Mesodermal cell (in vitro differentiated cells): ENCODE measurements around the gene AOAH.

Experiments
- H3K27ac ChIP-seq: 2 replicates; pipeline ENCODE4 v1.7.0; 2013; ENCODE audit warnings: mild to moderate bottlenecking, low read depth, low read length, moderate library complexity; ENCODE audit not compliant: severe bottlenecking
- H3K36me3 ChIP-seq: 2 replicates; pipeline ENCODE4 v1.7.1; 2013; ENCODE audit warnings: mild to moderate bottlenecking, low read length, moderate library complexity; ENCODE audit not compliant: control insufficient read depth, insufficient read depth
- H3K4me1 ChIP-seq: one replicate; pipeline ENCODE4 v1.7.1; 2013; ENCODE audit warnings: mild to moderate bottlenecking, low read length; ENCODE audit not compliant: insufficient read depth, control insufficient read depth, poor library complexity, severe bottlenecking
- H3K4me3 ChIP-seq: 2 replicates; pipeline ENCODE4 v1.7.0; 2013; ENCODE audit warnings: low read length, control low read depth, mild to moderate bottlenecking; ENCODE audit not compliant: insufficient read depth, poor library complexity, severe bottlenecking; ENCODE audit errors: extremely low read depth
- H3K9me3 ChIP-seq: 2 replicates; pipeline ENCODE4 v1.7.1; 2013; ENCODE audit warnings: mild to moderate bottlenecking, low read length, moderate library complexity; ENCODE audit not compliant: control insufficient read depth
- WGBS, 2 experiments: methylation state at CpG; one replicate each; pipeline ENCODE4 v1.1.5; 2013; ENCODE audit warnings: missing lambda C conversion rate in 2 of 2; ENCODE audit not compliant: insufficient coverage in 2 of 2; 5-methylcytosine and 5-hydroxymethylcytosine counted together

The AOAH gene

GRCh38 chr7:36601601-36602000 is 122.7 kb downstream of the AOAH start:
- no peak overlapping the region for H3K27ac ChIP-seq
- H3K4me3 ChIP-seq, result no peak overlapping the region
- no peaks in the 10 kb centered on the region for H3K36me3 ChIP-seq
- H3K4me1 ChIP-seq, result peaks cover 13% of the 10 kb centered on the region
- no peaks in the 10 kb centered on the region for H3K9me3 ChIP-seq
- WGBS, 2 experiments, result 90 to 100% methylated on average over 1 to 2 of the region's 3 CpGs

GRCh38 chr7:36600869-36601530 is 123.3 kb downstream of the AOAH start:
- peaks cover 13% of the 10 kb centered on the region for H3K4me1 ChIP-seq
- H3K27ac ChIP-seq, result no peak overlapping the region
- no peak overlapping the region for H3K4me3 ChIP-seq
- WGBS, 2 experiments, result 80 to 100% methylated on average over 1 to 3 of the region's 5 CpGs
- H3K36me3 ChIP-seq, result no peaks in the 10 kb centered on the region
- H3K9me3 ChIP-seq, result no peaks in the 10 kb centered on the region

GRCh38 chr7:36600314-36600682 is 124.0 kb downstream of the AOAH start:
- H3K9me3 ChIP-seq, result no peaks in the 10 kb centered on the region
- no peak overlapping the region for H3K4me3 ChIP-seq
- peaks cover 13% of the 10 kb centered on the region for H3K4me1 ChIP-seq
- no peak overlapping the region for H3K27ac ChIP-seq
- no peaks in the 10 kb centered on the region for H3K36me3 ChIP-seq
- WGBS, 2 experiments, result 90 to 92% methylated on average over 3 to 4 of the region's 6 CpGs

GRCh38 chr7:36599645-36600313 is 124.5 kb downstream of the AOAH start:
- Histone ChIP-seq H3K36me3 (no peaks in the 10 kb centered on the region), H3K4me1 (peaks cover 10% of the 10 kb centered on the region), H3K27ac (no peak overlapping the region), H3K4me3 (no peak overlapping the region), H3K9me3 (no peaks in the 10 kb centered on the region)
- WGBS, 2 experiments, result 90 to 91% methylated on average over 7 to 10 of the region's 10 CpGs

- no peaks in the 10 kb centered on the region for H3K36me3 ChIP-seq
- H3K4me1 ChIP-seq, result peaks cover 10% of the 10 kb centered on the region
- no peak overlapping the region for H3K27ac ChIP-seq
- WGBS, 2 experiments, result 77 to 88% methylated on average over 1 to 2 of the region's 3 CpGs
- no peak overlapping the region for H3K4me3 ChIP-seq
- H3K9me3 ChIP-seq, result no peaks in the 10 kb centered on the region
Measured at GRCh38 chr7:36598054-36598674, 126.1 kb downstream of the AOAH start.

- no peaks in the 10 kb centered on the region for H3K36me3 ChIP-seq
- no peak overlapping the region for H3K27ac ChIP-seq
- H3K4me1 ChIP-seq, result peaks cover 10% of the 10 kb centered on the region
- 81 to 100% methylated on average over 2 to 4 of the region's 7 CpGs for WGBS, 2 experiments
- H3K4me3 ChIP-seq, result no peak overlapping the region
- H3K9me3 ChIP-seq, result no peaks in the 10 kb centered on the region
Measured at GRCh38 chr7:36597090-36597773, 127.1 kb downstream of the AOAH start.

- H3K4me3 ChIP-seq, result no peak overlapping the region
- WGBS, 2 experiments, result 74 to 95% methylated on average over 2 of the region's 2 CpGs
- H3K27ac ChIP-seq, result no peak overlapping the region
- no peaks in the 10 kb centered on the region for H3K4me1 ChIP-seq
- H3K36me3 ChIP-seq, result no peaks in the 10 kb centered on the region
- no peaks in the 10 kb centered on the region for H3K9me3 ChIP-seq
Measured at GRCh38 chr7:36594445-36594844, 129.8 kb downstream of the AOAH start.

- Histone ChIP-seq H3K4me1 (no peaks in the 10 kb centered on the region), H3K4me3 (no peak overlapping the region), H3K27ac (no peak overlapping the region), H3K36me3 (no peaks in the 10 kb centered on the region), H3K9me3 (no peaks in the 10 kb centered on the region)
- 100% methylated on average over 1 of the region's 3 CpGs; no CpG with 5 or more reads in 1 of the 2 experiments for WGBS, 2 experiments
Measured at GRCh38 chr7:36591636-36592035, 132.7 kb downstream of the AOAH start.

- 83% methylated on average over 2 of the region's 3 CpGs; no CpG with 5 or more reads in 1 of the 2 experiments for WGBS, 2 experiments
- H3K4me1 ChIP-seq, result no peaks in the 10 kb centered on the region
- no peak overlapping the region for H3K27ac ChIP-seq
- no peak overlapping the region for H3K4me3 ChIP-seq
- H3K9me3 ChIP-seq, result no peaks in the 10 kb centered on the region
- H3K36me3 ChIP-seq, result no peaks in the 10 kb centered on the region
Measured at GRCh38 chr7:36589391-36589790, 134.9 kb downstream of the AOAH start.

GRCh38 chr7:36583318-36583717 is 141.0 kb downstream of the AOAH start:
- Histone ChIP-seq H3K27ac (no peak overlapping the region), H3K4me3 (no peak overlapping the region), H3K36me3 (no peaks in the 10 kb centered on the region), H3K4me1 (no peaks in the 10 kb centered on the region), H3K9me3 (no peaks in the 10 kb centered on the region)
- 86 to 100% methylated on average over 1 of the region's 1 CpG for WGBS, 2 experiments
